ENCODE results near the gene NDUFB11.

NDUFB11 gene

GRCh38 chrX:47174376-47174775, 29.9 kb upstream of the NDUFB11 start:
- no peak for DNase-seq

- DNase-seq = no peak
These were observed 28.7 kb upstream of the NDUFB11 start for GRCh38 chrX:47172971-47173792.

- DNase-seq = no peak
These were observed 28.0 kb upstream of the NDUFB11 start for GRCh38 chrX:47172549-47172948.

GRCh38 chrX:47171996-47172395, 27.5 kb upstream of the NDUFB11 start:
- DNase-seq = no peak

GRCh38 chrX:47170861-47171692, 26.6 kb upstream of the NDUFB11 start:
- no peak for DNase-seq

- no peak for DNase-seq
These were observed 25.4 kb upstream of the NDUFB11 start for GRCh38 chrX:47169726-47170515.

GRCh38 chrX:47169273-47169672, 24.8 kb upstream of the NDUFB11 start:
- DNase-seq = no peak

- no peak for DNase-seq
These were observed 24.1 kb upstream of the NDUFB11 start for GRCh38 chrX:47168495-47169073.

GRCh38 chrX:47166126-47166525, 21.6 kb upstream of the NDUFB11 start:
- DNase-seq = no peak

GRCh38 chrX:47164420-47164819, 19.9 kb upstream of the NDUFB11 start:
- no peak for DNase-seq

- no peak for DNase-seq
These were observed 18.6 kb upstream of the NDUFB11 start for GRCh38 chrX:47162927-47163583.

- no peak for DNase-seq
These were observed 16.3 kb upstream of the NDUFB11 start for GRCh38 chrX:47160781-47161180.

- no peak for DNase-seq
These were observed 14.3 kb upstream of the NDUFB11 start for GRCh38 chrX:47158781-47159180.

- no peak for DNase-seq
These were observed 13.6 kb upstream of the NDUFB11 start for GRCh38 chrX:47158131-47158530.

GRCh38 chrX:47156611-47157520, 12.4 kb upstream of the NDUFB11 start:
- DNase-seq = no peak

- DNase-seq = no peak
These were observed 6.9 kb upstream of the NDUFB11 start for GRCh38 chrX:47151435-47151834.

GRCh38 chrX:47148946-47149345, 4.4 kb upstream of the NDUFB11 start:
- DNase-seq = no peak

GRCh38 chrX:47146936-47147859, 2.7 kb upstream of the NDUFB11 start:
- no peak for DNase-seq

- no peak for DNase-seq
These were observed 1.8 kb upstream of the NDUFB11 start for GRCh38 chrX:47146121-47146935.

All from NCI-H2081 treated with DMSO at 0.1 percent for 48 hours (cell line).